ENCODE measurements around the gene UTS2R. TPM values are rescaled to one million over a fixed set of nuclear protein-coding genes. Genes with fewer than 3 reads are reported as not detected.

The UTS2R gene
- total RNA-seq, 1 experiment from 2014 or later = 0.46 TPM

GRCh38 chr17:82323514-82324234, 47.9 kb upstream of the UTS2R start:
- TF ChIP-seq ZNF423 (CRISPR knock-in tag; IDR thresholded peaks at IDR 0.05) = no peak
- no peak for TF ChIP-seq MYBL2 (CRISPR knock-in tag; IDR thresholded peaks at IDR 0.05)
- TF ChIP-seq ATF2 (CRISPR knock-in tag; IDR thresholded peaks at IDR 0.05; ENCODE audit: borderline replicate concordance, low read depth) = no peak
- no peak for TF ChIP-seq SMAD4 (CRISPR knock-in tag; IDR thresholded peaks at IDR 0.05)
- TF ChIP-seq JUN (CRISPR knock-in tag; IDR thresholded peaks at IDR 0.05) = no peak
- TF ChIP-seq CBFB (CRISPR knock-in tag; IDR thresholded peaks at IDR 0.05; ENCODE audit: low read depth) = no peak
- no peak for TF ChIP-seq ESRRA (CRISPR knock-in tag; IDR thresholded peaks at IDR 0.05; ENCODE audit: borderline replicate concordance)
- no peak for TF ChIP-seq SP1 (CRISPR knock-in tag; conservative IDR thresholded peaks at IDR 0.05)
- no peak for TF ChIP-seq GABPB1 (CRISPR knock-in tag; IDR thresholded peaks at IDR 0.05)
- no peak for TF ChIP-seq MXD4 (CRISPR knock-in tag; IDR thresholded peaks at IDR 0.05; ENCODE audit: borderline replicate concordance)
- no peak for TF ChIP-seq ZNF396 (CRISPR knock-in tag; IDR thresholded peaks at IDR 0.05; ENCODE audit: borderline replicate concordance)
- TF ChIP-seq ZNF232 (CRISPR knock-in tag; IDR thresholded peaks at IDR 0.05) = no peak
- no peak for TF ChIP-seq ZNF425 (CRISPR knock-in tag; conservative IDR thresholded peaks at IDR 0.05)
- TF ChIP-seq FOXP1 (CRISPR knock-in tag; IDR thresholded peaks at IDR 0.05; ENCODE audit: borderline replicate concordance) = no peak
- no peak for TF ChIP-seq E2F5 (CRISPR knock-in tag; IDR thresholded peaks at IDR 0.05)
- Mint-ChIP-seq H3K36me3 (no peaks in the 10 kb centered on the region), H3K9me3 (no peaks in the 10 kb centered on the region), H3K27ac (no peak overlapping the region), H3K27me3 (ENCODE audit: low read depth) (no peaks in the 10 kb centered on the region; the same call in 1 of the 2 replicates), H3K4me3 (no peak overlapping the region), H3K4me1 (peaks cover 7% of the 10 kb centered on the region)
- DNase-seq (ENCODE audit: low spot score) = no peak
- ChIA-PET CTCF (interaction anchor here (0.6 to 1.6 kb wide), 3 partner anchors 23 to 198 kb away, joined by 3 to 6 read pairs (median 4); no protein-coding TSS in a partner anchor), POLR2A (no interaction called here)
- no peak for ATAC-seq

- Mint-ChIP-seq H3K4me1 (peaks cover 7% of the 10 kb centered on the region), H3K27ac (no peak overlapping the region), H3K9me3 (no peaks in the 10 kb centered on the region), H3K36me3 (no peaks in the 10 kb centered on the region), H3K4me3 (no peak overlapping the region), H3K27me3 (ENCODE audit: low read depth) (no peaks in the 10 kb centered on the region; the same call in 1 of the 2 replicates)
- DNase-seq (ENCODE audit: low spot score) = no peak
- POLR2A ChIA-PET = no interaction called here
- CTCF ChIA-PET = interaction anchor here (1.0 to 1.9 kb wide), 4 partner anchors 24 to 119 kb away, joined by 3 to 5 read pairs (median 4); no protein-coding TSS in a partner anchor
- ATAC-seq = no peak
- no peak for TF ChIP-seq RORB (CRISPR knock-in tag; IDR thresholded peaks at IDR 0.05)
- TF ChIP-seq USF1 (CRISPR knock-in tag; IDR thresholded peaks at IDR 0.05) = no peak
- no peak for TF ChIP-seq GTF2I (CRISPR knock-in tag; conservative IDR thresholded peaks at IDR 0.05)
- TF ChIP-seq RELA (CRISPR knock-in tag; IDR thresholded peaks at IDR 0.05; ENCODE audit: borderline replicate concordance) = no peak
- TF ChIP-seq HMGXB4 (CRISPR knock-in tag; IDR thresholded peaks at IDR 0.05) = no peak
- TF ChIP-seq CREM (CRISPR knock-in tag; IDR thresholded peaks at IDR 0.05) = no peak
- no peak for TF ChIP-seq ZNF281 (CRISPR knock-in tag; IDR thresholded peaks at IDR 0.05)
- TF ChIP-seq MXD4 (CRISPR knock-in tag; IDR thresholded peaks at IDR 0.05; ENCODE audit: borderline replicate concordance) = no peak
Measured at GRCh38 chr17:82324566-82325285, 46.8 kb upstream of the UTS2R start.

Measured in WTC11 (cell line).